Measurements from ENCODE around the gene MACROD2. TPM values are rescaled to one million over a fixed set of nuclear protein-coding genes. Genes with fewer than 3 reads are reported as not detected.

The MACROD2 gene
- total and polyA plus RNA-seq, 9 donors: 3.7 to 25.5 (median 7.8) TPM

- TF ChIP-seq EP300 (IDR thresholded peaks at IDR 0.05): no peak
- TF ChIP-seq POLR2A (IDR thresholded peaks at IDR 0.05): no peak
- no peak for TF ChIP-seq CTCF (IDR thresholded peaks at IDR 0.05)
- no peak overlapping the region for H3K27ac ChIP-seq
- no peaks in the 10 kb centered on the region for H3K4me1 ChIP-seq (ENCODE audit: insufficient read depth)
- intact Hi-C loops (cut with DNase I): no loop called here
- no peaks in the 10 kb centered on the region for H3K27me3 ChIP-seq
- no peak for DNase-seq
- no peaks in the 10 kb centered on the region for H3K36me3 ChIP-seq
- no peaks in the 10 kb centered on the region for H3K9me3 ChIP-seq
- no peak overlapping the region for H3K4me3 ChIP-seq
- 53 to 55% (median 54%) methylated on average over 2 of the region's 2 CpGs for WGBS, 3 donors
Measured at GRCh38 chr20:15814911-15815310, 1819.6 kb downstream of the MACROD2 start.

- intact Hi-C loops (cut with DNase I): no loop called here
- whole genome bisulfite sequencing, 3 donors: 85 to 92% (median 90%) methylated on average over 2 of the region's 2 CpGs
- no peak for DNase-seq
- Histone ChIP-seq H3K36me3 (no peaks in the 10 kb centered on the region), H3K4me1 (ENCODE audit: insufficient read depth) (no peaks in the 10 kb centered on the region), H3K9me3 (no peaks in the 10 kb centered on the region), H3K4me3 (no peak overlapping the region), H3K27me3 (no peaks in the 10 kb centered on the region), H3K27ac (no peak overlapping the region)
- TF ChIP-seq EP300 (IDR thresholded peaks at IDR 0.05) (no peak), POLR2A (IDR thresholded peaks at IDR 0.05) (no peak), CTCF (IDR thresholded peaks at IDR 0.05) (no peak)
Measured at GRCh38 chr20:15817351-15817750, 1822.0 kb downstream of the MACROD2 start.

DNA sequence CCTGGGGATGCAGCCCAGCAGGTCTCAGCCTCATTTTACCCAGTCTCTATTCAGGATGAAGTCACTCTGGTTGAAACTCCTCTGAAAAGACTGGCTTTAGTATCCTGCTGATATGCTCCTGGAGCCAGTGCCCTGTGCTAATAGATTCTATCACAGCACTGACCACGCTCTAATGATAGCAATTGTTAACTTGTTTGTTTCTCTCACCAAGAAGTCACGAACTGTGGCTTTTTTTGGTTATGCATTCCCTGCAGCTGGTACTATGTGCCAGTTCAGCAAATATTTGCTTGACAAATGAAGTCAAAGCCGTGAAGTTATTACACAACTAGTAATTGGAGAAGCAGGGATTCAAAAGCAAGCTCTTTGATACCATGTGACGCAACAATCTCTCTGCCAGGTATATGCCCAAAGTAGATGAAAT lies 1823.3 kb downstream of the MACROD2 start:
- WGBS, 3 donors: 87 to 89% (median 88%) methylated on average over 4 of the region's 4 CpGs
- DNase-seq: no peak
- Histone ChIP-seq H3K9me3 (no peaks in the 10 kb centered on the region), H3K4me3 (no peak overlapping the region), H3K4me1 (ENCODE audit: insufficient read depth) (no peaks in the 10 kb centered on the region), H3K27me3 (no peaks in the 10 kb centered on the region), H3K36me3 (no peaks in the 10 kb centered on the region), H3K27ac (no peak overlapping the region)
- TF ChIP-seq EP300 (IDR thresholded peaks at IDR 0.05) (no peak), CTCF (IDR thresholded peaks at IDR 0.05) (no peak), POLR2A (IDR thresholded peaks at IDR 0.05) (no peak)
- intact Hi-C loops (cut with DNase I): no loop called here

GRCh38 chr20:15823718-15824117 lies 1828.4 kb downstream of the MACROD2 start:
- Histone ChIP-seq H3K27me3 (no peaks in the 10 kb centered on the region), H3K9me3 (no peaks in the 10 kb centered on the region), H3K36me3 (no peaks in the 10 kb centered on the region), H3K4me3 (no peak overlapping the region), H3K4me1 (ENCODE audit: insufficient read depth) (no peaks in the 10 kb centered on the region), H3K27ac (no peak overlapping the region)
- 64 to 95% (median 86%) methylated on average over 2 of the region's 2 CpGs for WGBS, 3 donors
- intact Hi-C loops (cut with DNase I): no loop called here
- DNase-seq: no peak
- TF ChIP-seq CTCF (IDR thresholded peaks at IDR 0.05) (no peak), EP300 (IDR thresholded peaks at IDR 0.05) (no peak), POLR2A (IDR thresholded peaks at IDR 0.05) (no peak)

DNA sequence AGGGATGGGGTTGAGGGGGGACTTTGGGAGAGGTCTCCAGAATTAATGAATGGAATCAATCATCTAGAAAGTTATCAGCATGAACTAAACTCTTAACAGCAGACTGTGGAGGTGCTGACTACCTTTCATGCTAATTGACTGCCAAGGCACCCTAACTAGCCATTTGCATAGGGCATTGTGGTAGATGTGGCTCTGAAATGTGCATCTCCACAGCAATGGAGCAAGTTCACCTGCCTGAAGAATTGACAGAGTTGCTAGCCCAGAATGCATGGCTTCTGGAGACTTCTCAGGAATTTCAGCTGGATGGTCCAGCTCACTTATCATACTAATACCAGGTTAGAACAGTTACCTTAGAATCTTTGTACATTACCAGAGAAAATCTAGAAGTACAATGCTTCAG lies 1832.3 kb downstream of the MACROD2 start:
- no peaks in the 10 kb centered on the region for H3K27me3 ChIP-seq
- intact Hi-C loops (cut with DNase I): no loop called here
- TF ChIP-seq CTCF (IDR thresholded peaks at IDR 0.05): no peak
- TF ChIP-seq EP300 (IDR thresholded peaks at IDR 0.05): no peak

More for the DNA sequence above, 1832.3 kb downstream of the MACROD2 start:
- H3K4me1 ChIP-seq (ENCODE audit: insufficient read depth): no peaks in the 10 kb centered on the region
- no peak for DNase-seq
- no peak overlapping the region for H3K27ac ChIP-seq
- no peaks in the 10 kb centered on the region for H3K36me3 ChIP-seq
- H3K4me3 ChIP-seq: no peak overlapping the region
- H3K9me3 ChIP-seq: no peaks in the 10 kb centered on the region

Data from ovary (tissue), 9 donors.